Stimulated activated CD4-positive, alpha-beta T cell treated with anti-CD3 and anti-CD28 coated beads, Interleukin-2, amount 100 ng/mL, for 48 hours (primary cell): Measurements from ENCODE around the gene MRPL55.

Experiments
- DNase-seq, 2 donors: peaks; one replicate each; pipeline ENCODE4 v3.0.0-alpha.2; 2020

The MRPL55 gene

GRCh38 chr1:228098323-228098931 is 10.7 kb downstream of the MRPL55 start:
- no peak for DNase-seq

GRCh38 chr1:228097333-228098081 is 11.6 kb downstream of the MRPL55 start:
- no peak for DNase-seq

GRCh38 chr1:228096416-228097332 is 12.4 kb downstream of the MRPL55 start:
- DNase-seq = no peak

- no peak for DNase-seq
Observed at GRCh38 chr1:228095938-228096337, 13.2 kb downstream of the MRPL55 start.

GRCh38 chr1:228095161-228095560 is 13.9 kb downstream of the MRPL55 start:
- DNase-seq = no peak

- no peak for DNase-seq
Observed at GRCh38 chr1:228094432-228095016, 14.6 kb downstream of the MRPL55 start.

- no peak for DNase-seq
Observed at GRCh38 chr1:228093050-228093906, 15.8 kb downstream of the MRPL55 start.

- DNase-seq = no peak
Observed at GRCh38 chr1:228092342-228093049, 16.6 kb downstream of the MRPL55 start.

GRCh38 chr1:228091084-228091483 is 18.0 kb downstream of the MRPL55 start:
- no peak for DNase-seq

- no peak for DNase-seq
Observed at GRCh38 chr1:228090613-228091081, 18.5 kb downstream of the MRPL55 start.

- DNase-seq = no peak
Observed at GRCh38 chr1:228089519-228090380, 19.3 kb downstream of the MRPL55 start.

- DNase-seq = no peak
Observed at GRCh38 chr1:228088586-228089498, 20.3 kb downstream of the MRPL55 start.

- no peak for DNase-seq
Observed at GRCh38 chr1:228087771-228088251, 21.3 kb downstream of the MRPL55 start.

- DNase-seq = no peak
Observed at GRCh38 chr1:228085287-228085951, 23.7 kb downstream of the MRPL55 start.

GRCh38 chr1:228084797-228085196 is 24.3 kb downstream of the MRPL55 start:
- DNase-seq = no peak

- no peak for DNase-seq
Observed at GRCh38 chr1:228084325-228084724, 24.8 kb downstream of the MRPL55 start.

GRCh38 chr1:228083871-228084278 is 25.2 kb downstream of the MRPL55 start:
- no peak for DNase-seq
